ENCODE measurements around the gene ABCA3.

The ABCA3 gene

DNA sequence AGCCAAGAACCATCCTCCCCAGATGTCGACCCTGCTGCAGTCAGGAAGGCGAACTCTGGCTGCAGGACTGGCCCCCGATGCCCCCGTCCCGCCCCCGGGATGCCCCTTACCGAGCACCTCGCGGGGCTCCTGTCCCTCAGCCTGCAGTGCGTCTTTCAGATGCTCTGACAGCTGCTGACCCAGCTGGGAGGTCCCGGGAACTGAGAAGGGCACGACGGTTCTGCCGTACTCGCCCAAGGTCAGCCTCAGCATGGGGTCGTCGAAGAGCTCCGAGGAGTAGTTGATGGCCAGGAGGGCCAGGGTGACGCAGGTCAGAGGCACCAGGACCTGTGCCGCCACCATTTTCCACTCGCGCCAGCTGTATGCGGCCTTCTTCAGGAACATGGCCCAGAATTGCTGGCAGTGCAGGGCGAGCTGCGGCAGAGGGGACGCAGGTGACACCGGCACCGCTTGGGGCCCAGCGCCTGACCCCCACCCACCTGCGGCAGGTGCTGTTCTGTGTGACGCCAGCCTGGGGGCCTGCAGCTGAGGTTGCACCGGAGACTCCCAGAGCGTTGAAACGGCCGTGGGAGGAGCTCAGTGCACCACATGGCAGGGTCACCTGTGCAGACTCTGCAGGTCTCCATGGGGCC, 52.5 kb downstream of the ABCA3 start:
- H3K9me3 ChIP-seq: no peaks in the 10 kb centered on the region
- H3K4me1 ChIP-seq: no peaks in the 10 kb centered on the region
- no peak overlapping the region for H3K4me3 ChIP-seq (ENCODE audit: low read depth, low read length)
- no peaks in the 10 kb centered on the region for H3K27me3 ChIP-seq
- H3K36me3 ChIP-seq: peaks cover 78% of the 10 kb centered on the region
- no peak for DNase-seq
- TF ChIP-seq CTCF (IDR thresholded peaks at IDR 0.05; ENCODE audit: low read depth, low read length): no peak

- no peaks in the 10 kb centered on the region for H3K4me1 ChIP-seq
- peaks cover 73% of the 10 kb centered on the region for H3K36me3 ChIP-seq
- no peaks in the 10 kb centered on the region for H3K9me3 ChIP-seq
- no peaks in the 10 kb centered on the region for H3K27me3 ChIP-seq
- H3K4me3 ChIP-seq (ENCODE audit: low read depth, low read length): no peak overlapping the region
- no peak for TF ChIP-seq CTCF (IDR thresholded peaks at IDR 0.05; ENCODE audit: low read depth, low read length)
- no peak for DNase-seq
Observed at GRCh38 chr16:2286550-2286949, 54.0 kb downstream of the ABCA3 start.

GRCh38 chr16:2285731-2286191, 54.8 kb downstream of the ABCA3 start:
- Histone ChIP-seq H3K27me3 (no peaks in the 10 kb centered on the region), H3K36me3 (peaks cover 70% of the 10 kb centered on the region), H3K4me3 (ENCODE audit: low read depth, low read length) (no peak overlapping the region), H3K9me3 (no peaks in the 10 kb centered on the region), H3K4me1 (no peaks in the 10 kb centered on the region)
- TF ChIP-seq CTCF (IDR thresholded peaks at IDR 0.05; ENCODE audit: low read depth, low read length): no peak
- no peak for DNase-seq

DNA sequence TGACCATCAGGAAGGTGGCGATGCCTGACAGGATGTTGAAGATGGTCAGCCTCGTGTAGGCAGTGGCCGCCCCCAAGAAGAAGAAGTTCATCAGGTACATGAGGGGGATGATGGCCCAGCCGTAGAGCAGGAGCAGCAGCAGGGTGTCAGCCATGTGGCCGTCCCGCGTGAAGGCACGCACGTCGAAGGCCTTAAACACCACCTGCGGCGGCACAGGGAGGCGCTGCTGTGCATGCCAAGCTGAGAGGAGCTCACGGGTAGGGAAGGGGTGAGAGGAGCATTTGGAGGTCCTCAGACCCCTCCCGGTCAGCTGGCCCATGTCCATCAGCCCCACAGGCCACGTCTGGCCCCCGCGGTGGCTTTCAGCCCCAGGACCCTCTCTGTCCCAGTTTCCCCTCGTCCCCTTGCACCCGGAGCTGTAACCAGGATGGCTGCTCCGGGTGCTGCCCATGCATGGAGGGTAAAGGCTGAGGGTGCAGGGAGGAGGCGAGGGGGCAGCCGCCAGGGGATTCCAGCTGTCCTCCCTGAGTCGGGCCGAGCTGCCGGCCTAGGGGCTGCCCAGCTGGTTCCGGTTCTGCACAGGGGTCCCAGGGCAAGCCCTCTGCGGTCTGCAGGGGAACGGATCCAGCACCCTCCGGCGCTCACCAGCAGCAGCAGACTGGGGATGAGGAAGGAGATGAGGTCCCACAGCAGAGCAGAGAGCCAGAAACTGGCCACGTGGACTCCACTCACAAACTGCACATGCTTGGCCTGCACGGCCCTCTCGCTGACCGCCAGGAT, 55.5 kb downstream of the ABCA3 start:
- Histone ChIP-seq H3K9me3 (no peaks in the 10 kb centered on the region), H3K4me1 (no peaks in the 10 kb centered on the region), H3K27me3 (no peaks in the 10 kb centered on the region), H3K4me3 (ENCODE audit: low read depth, low read length) (no peak overlapping the region), H3K36me3 (peaks cover 69% of the 10 kb centered on the region)
- TF ChIP-seq CTCF (IDR thresholded peaks at IDR 0.05; ENCODE audit: low read depth, low read length): no peak
- DNase-seq: no peak

DNA sequence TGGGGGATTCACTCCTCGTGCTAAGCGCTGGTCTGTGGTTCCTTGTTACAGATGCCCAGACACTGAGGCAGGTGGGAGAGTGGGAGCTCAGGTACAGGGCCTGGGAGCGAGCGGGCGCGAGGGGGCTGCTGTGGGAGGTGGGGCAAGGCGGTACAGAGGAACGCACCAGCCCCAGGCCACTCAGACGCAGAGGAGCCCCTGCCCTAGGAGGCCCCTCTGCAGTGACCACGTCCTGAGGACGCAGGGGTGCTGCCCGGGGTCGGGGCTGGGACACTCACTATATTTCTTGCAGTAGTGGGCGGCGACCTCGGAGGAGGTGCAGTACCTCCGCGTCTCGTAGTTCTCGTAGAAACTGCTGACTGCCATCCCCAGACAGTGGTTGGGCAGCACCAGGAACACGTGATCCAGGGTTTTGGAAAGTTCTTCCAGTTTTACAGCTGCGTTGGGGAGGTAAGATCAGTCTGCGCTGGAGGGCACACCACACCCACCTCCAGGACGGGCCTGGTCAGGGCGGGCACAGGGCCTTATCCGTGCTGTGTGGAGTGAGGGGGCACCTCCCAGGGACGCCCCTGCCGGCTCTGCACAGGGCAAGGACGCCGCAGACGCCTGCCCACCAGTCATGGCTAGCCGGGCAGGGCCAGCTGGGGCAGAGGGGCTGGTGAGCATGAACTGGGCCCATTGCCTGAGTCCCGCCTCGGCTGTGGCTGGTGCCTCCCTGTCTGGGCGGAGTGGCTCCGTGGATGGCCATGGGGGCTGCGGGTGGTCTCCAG, 56.3 kb downstream of the ABCA3 start:
- H3K27me3 ChIP-seq: no peaks in the 10 kb centered on the region
- H3K4me3 ChIP-seq (ENCODE audit: low read depth, low read length): no peak overlapping the region
- no peak for TF ChIP-seq CTCF (IDR thresholded peaks at IDR 0.05; ENCODE audit: low read depth, low read length)
- no peak for DNase-seq
- no peaks in the 10 kb centered on the region for H3K9me3 ChIP-seq
- peaks cover 67% of the 10 kb centered on the region for H3K36me3 ChIP-seq
- no peaks in the 10 kb centered on the region for H3K4me1 ChIP-seq

Data from BE2C (cell line).